OCI-LY7 (cell line): ENCODE data around the gene DGAT2. TPM values are rescaled to one million over a fixed set of nuclear protein-coding genes. Genes with fewer than 3 reads are reported as not detected.

Experiments used
- BruUV-seq: library from RNA; stranded (reverse); fragments of 400-500 nt; replicated peaks from 2 replicates; lab custom pipeline; 2021; lab: Mats Ljungman, UMichigan
- CTCF ChIA-PET: fragments of 300-600 bp; sonication (Branson Sonifier 250); formaldehyde crosslinking; loops from one replicate; lab custom pipeline; 2022; ENCODE audit warnings: antibody characterized with exemption; ENCODE audit not compliant: unreplicated experiment; lab: Charles Lee
- POLR2A ChIA-PET: fragments of 300-600 bp; sonication (Branson Sonifier 250); formaldehyde crosslinking; loops from one replicate; lab custom pipeline; 2022; ENCODE audit warnings: antibody characterized with exemption; lab: Charles Lee
- DNase-seq: peaks from one replicate; pipeline ENCODE4 v3.0.0-alpha.2; 2015; ENCODE audit warnings: low spot score
- H2AFZ ChIP-seq: fragments of 200-600 bp; sonication (generic), shearing (Covaris generic); 2 replicates; pipeline ENCODE4 v1.6.1; 2014; ENCODE audit warnings: mild to moderate bottlenecking, antibody characterized with exemption, low read length, moderate library complexity
- H3K27ac ChIP-seq: fragments of 200-600 bp; sonication (generic); 2 replicates; pipeline ENCODE4 v1.5.1; 2014; ENCODE audit warnings: mixed run types, low read depth, mild to moderate bottlenecking, moderate library complexity, low read length, inconsistent platforms; ENCODE audit not compliant: poor library complexity, severe bottlenecking
- H3K36me3 ChIP-seq: fragments of 200-600 bp; sonication (generic); 2 replicates; pipeline ENCODE4 v1.6.1; 2014; ENCODE audit warnings: mild to moderate bottlenecking, antibody characterized with exemption, low read length, moderate library complexity, mixed read lengths; ENCODE audit not compliant: insufficient read depth
- H3K4me1 ChIP-seq: fragments of 200-600 bp; sonication (generic); 2 replicates; pipeline ENCODE4 v1.5.1; 2014; ENCODE audit warnings: mild to moderate bottlenecking, low read length; ENCODE audit not compliant: insufficient read depth, poor library complexity, severe bottlenecking
- H3K4me2 ChIP-seq: fragments of 200-600 bp; sonication (generic); 2 replicates; pipeline ENCODE4 v1.6.1; 2014; ENCODE audit warnings: mild to moderate bottlenecking, low read length
- H3K4me3 ChIP-seq: fragments of 200-600 bp; sonication (generic); 2 replicates; pipeline ENCODE4 v1.5.1; 2014; ENCODE audit warnings: mild to moderate bottlenecking, low read depth, low read length; ENCODE audit not compliant: poor library complexity, severe bottlenecking
- H3K79me2 ChIP-seq: fragments of 200-600 bp; sonication (generic); 2 replicates; pipeline ENCODE4 v1.6.1; 2016; ENCODE audit warnings: low read depth, mild to moderate bottlenecking, low read length, moderate library complexity, mixed read lengths; ENCODE audit not compliant: insufficient read depth
- H3K9me2 ChIP-seq: fragments of 200-600 bp; sonication (generic); 2 replicates; pipeline ENCODE4 v1.6.1; 2016; ENCODE audit warnings: mild to moderate bottlenecking, low read length, mixed read lengths; ENCODE audit not compliant: insufficient read depth
- H3K9me3 ChIP-seq: fragments of 200-600 bp; sonication (generic); 2 replicates; pipeline ENCODE4 v1.6.1; 2014; ENCODE audit warnings: mild to moderate bottlenecking, mixed run types, low read length, mixed read lengths
- H4K20me1 ChIP-seq: fragments of 200-600 bp; sonication (generic); 2 replicates; pipeline ENCODE4 v1.6.1; 2014; ENCODE audit warnings: mild to moderate bottlenecking, antibody characterized with exemption, low read length, moderate library complexity, mixed read lengths; ENCODE audit not compliant: insufficient read depth
- EZH2phosphoT487 ChIP-seq: fragments of 200-600 bp; sonication (generic); IDR thresholded peaks from 2 replicates; pipeline ENCODE4 v1.6.1; 2018; ENCODE audit warnings: low read depth, borderline replicate concordance, mild to moderate bottlenecking, mixed run types, antibody characterized with exemption, low read length, moderate library complexity, mixed read lengths
- intact Hi-C: fragments of 100-400 bp; cut with micrococcal nuclease; formaldehyde crosslinking; loops from one replicate; pipeline ENCODE4 v1.10.0; 2022; ENCODE audit not compliant: unreplicated experiment
- total RNA-seq, 2 experiments: library from RNA; depleted of rRNA in 1 of 2; stranded (reverse); fragments of >200 nt in 1 of 2; shearing (Covaris generic) in 1 of 2; gene quantifications; 2 replicates each; pipeline ENCODE4 v1.2.3, GENCODE V29; 2014 to 2022
- TF ChIP-seq, protein P1 (sequence below): fragments of 200-600 bp; sonication (generic); conservative IDR thresholded peaks from 2 replicates; pipeline ENCODE4 v1.5.1; 2014; ENCODE audit warnings: mild to moderate bottlenecking, antibody characterized with exemption, low read length, moderate library complexity, mixed read lengths

The DGAT2 gene
- total RNA-seq, 2 experiments from 2014 or later: 5.6 to 6.5 TPM

DNA sequence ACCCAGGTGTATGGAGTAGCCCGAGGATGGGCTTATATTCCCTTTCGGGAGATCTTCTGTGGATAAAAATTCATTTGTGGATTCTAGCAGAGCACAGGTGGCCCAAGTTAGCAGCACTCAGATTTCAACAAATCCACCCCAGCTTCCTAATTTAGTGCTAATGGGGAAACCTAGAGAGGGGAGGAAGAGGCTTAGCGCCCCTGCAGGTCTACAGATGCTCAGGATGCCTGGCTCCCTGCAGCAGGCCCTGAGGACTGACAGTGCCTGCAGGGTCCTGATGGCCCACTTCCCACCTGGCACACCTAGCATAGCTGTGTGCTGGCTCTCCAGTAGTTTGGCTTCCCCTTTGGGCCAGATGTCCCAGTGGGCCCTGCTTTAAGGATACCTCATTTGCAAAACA, 6.5 kb downstream of the DGAT2 start:
- no TSS peak for BruUV-seq
- H4K20me1 ChIP-seq: no peaks in the 10 kb centered on the region
- no peaks in the 10 kb centered on the region for H3K36me3 ChIP-seq
- H3K4me2 ChIP-seq: no peak overlapping the region
- H3K4me3 ChIP-seq: no peak overlapping the region
- no peaks in the 10 kb centered on the region for H3K79me2 ChIP-seq
- no peak overlapping the region for H2AFZ ChIP-seq
- intact Hi-C loops: no loop called here
- H3K9me3 ChIP-seq: no peaks in the 10 kb centered on the region
- peak; percentile 34 for DNase-seq
- peaks cover 58% of the 10 kb centered on the region for H3K4me1 ChIP-seq
- POLR2A ChIA-PET: no interaction called here
- no peaks in the 10 kb centered on the region for H3K9me2 ChIP-seq
- no peak overlapping the region for H3K27ac ChIP-seq
- TF ChIP-seq, protein P1, sequence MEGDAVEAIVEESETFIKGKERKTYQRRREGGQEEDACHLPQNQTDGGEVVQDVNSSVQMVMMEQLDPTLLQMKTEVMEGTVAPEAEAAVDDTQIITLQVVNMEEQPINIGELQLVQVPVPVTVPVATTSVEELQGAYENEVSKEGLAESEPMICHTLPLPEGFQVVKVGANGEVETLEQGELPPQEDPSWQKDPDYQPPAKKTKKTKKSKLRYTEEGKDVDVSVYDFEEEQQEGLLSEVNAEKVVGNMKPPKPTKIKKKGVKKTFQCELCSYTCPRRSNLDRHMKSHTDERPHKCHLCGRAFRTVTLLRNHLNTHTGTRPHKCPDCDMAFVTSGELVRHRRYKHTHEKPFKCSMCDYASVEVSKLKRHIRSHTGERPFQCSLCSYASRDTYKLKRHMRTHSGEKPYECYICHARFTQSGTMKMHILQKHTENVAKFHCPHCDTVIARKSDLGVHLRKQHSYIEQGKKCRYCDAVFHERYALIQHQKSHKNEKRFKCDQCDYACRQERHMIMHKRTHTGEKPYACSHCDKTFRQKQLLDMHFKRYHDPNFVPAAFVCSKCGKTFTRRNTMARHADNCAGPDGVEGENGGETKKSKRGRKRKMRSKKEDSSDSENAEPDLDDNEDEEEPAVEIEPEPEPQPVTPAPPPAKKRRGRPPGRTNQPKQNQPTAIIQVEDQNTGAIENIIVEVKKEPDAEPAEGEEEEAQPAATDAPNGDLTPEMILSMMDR: peak; percentile 55
- TF ChIP-seq EZH2phosphoT487: no peak
- CTCF ChIA-PET: no interaction called here

DNA sequence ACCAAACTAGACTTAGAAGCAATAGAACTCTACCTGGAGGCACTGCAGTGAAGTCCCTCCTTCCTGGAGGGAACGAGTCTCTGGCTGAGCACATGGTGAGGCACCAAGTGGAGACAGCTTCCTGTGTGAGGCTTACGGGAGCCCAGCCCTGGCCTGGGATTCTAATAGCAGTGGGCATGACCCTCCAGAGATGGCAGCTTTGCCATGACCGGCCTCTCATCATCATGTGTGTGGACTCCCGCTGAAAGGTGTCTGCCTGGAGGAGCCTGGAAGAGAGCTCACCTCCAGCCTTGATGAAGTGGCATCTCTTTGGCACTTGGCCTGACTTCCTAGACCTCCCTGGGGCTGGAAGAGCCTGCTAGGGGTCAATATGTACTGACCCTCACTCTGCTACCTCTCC, 8.0 kb downstream of the DGAT2 start:
- no peak overlapping the region for H3K4me3 ChIP-seq
- CTCF ChIA-PET: no interaction called here
- POLR2A ChIA-PET: interaction anchor here (1.0 to 1.1 kb wide), 2 partner anchors 14 to 17 kb away, joined by 3 read pairs; no protein-coding TSS in a partner anchor
- BruUV-seq: no TSS peak
- no peaks in the 10 kb centered on the region for H3K9me2 ChIP-seq
- TF ChIP-seq EZH2phosphoT487: no peak
- TF ChIP-seq, protein P1: no peak
- no peak overlapping the region for H3K4me2 ChIP-seq
- no peak for DNase-seq
- no peak overlapping the region for H3K27ac ChIP-seq
- H3K4me1 ChIP-seq: peaks cover 44% of the 10 kb centered on the region
- H3K9me3 ChIP-seq: no peaks in the 10 kb centered on the region
- no peaks in the 10 kb centered on the region for H3K36me3 ChIP-seq
- H2AFZ ChIP-seq: no peak overlapping the region
- no peaks in the 10 kb centered on the region for H4K20me1 ChIP-seq
- intact Hi-C loops: no loop called here
- no peaks in the 10 kb centered on the region for H3K79me2 ChIP-seq

DNA sequence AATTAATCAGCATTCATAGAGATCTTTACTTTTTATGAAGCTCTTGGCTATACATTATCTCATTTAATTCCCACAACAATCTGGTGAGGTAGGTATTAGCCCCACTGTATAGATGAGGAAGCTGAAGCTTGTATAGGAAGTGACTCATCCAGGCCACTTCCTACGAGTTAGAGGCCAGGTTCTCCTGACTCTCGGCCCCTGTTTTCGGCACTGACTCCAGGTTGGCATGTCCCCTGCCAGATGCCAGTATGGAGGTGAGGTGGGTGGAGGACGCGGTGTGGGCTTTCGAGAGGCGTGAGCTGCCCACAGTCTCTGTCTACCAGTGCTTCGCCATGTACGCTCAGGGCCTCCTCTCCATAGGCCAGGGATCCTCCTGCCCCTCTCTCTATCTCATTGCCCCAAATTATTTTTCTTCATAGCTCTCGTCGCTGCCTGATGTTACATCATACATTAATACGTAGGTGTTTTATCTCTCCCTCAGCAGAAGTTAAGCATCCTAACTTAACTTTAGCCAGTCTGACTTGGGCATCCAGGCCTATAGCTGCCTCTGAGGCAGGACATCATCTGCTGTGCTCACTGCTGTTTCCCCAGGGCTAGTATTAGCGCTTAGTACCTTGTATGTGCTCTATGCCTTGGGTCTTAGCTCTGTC, 9.0 kb downstream of the DGAT2 start:
- DNase-seq: no peak
- Histone ChIP-seq H3K4me1 (peaks cover 33% of the 10 kb centered on the region), H3K4me3 (no peak overlapping the region), H3K36me3 (no peaks in the 10 kb centered on the region), H3K27ac (no peak overlapping the region), H3K79me2 (no peaks in the 10 kb centered on the region), H3K9me3 (no peaks in the 10 kb centered on the region), H3K4me2 (no peak overlapping the region), H3K9me2 (no peaks in the 10 kb centered on the region), H2AFZ (no peak overlapping the region), H4K20me1 (no peaks in the 10 kb centered on the region)
- no TSS peak for BruUV-seq
- intact Hi-C loops: no loop called here
- ChIA-PET POLR2A (interaction anchor here (0.6 to 1.0 kb wide), 3 partner anchors 11 to 330 kb away, joined by 3 to 4 read pairs (median 3); no protein-coding TSS in a partner anchor), CTCF (no interaction called here)
- TF ChIP-seq, protein P1: no peak
- TF ChIP-seq EZH2phosphoT487: no peak
